SK-N-SH treated with all-trans-retinoic acid at 6 μM for 48 hours (cell line): ENCODE results near the gene EMILIN2.
"Not testable (repeated sequence)": the region's sequence is repeated elsewhere in the genome, so short reads cannot be mapped to it uniquely, and the experiment has no call there.

Experiments
- ATAC-seq: fragments of 200-7000 bp; cut with Tn5 transposase; 3 replicates; pipeline ENCODE4 v1.9.1; 2020; ENCODE audit warnings: mild to moderate bottlenecking, moderate library complexity
- ARNTL ChIP-seq: fragments of 450-650 bp; formaldehyde crosslinking; IDR thresholded peaks from 2 replicates; pipeline ENCODE4 v1.5.0; 2020; ENCODE audit warnings: low read depth, mild to moderate bottlenecking, moderate library complexity, borderline replicate concordance
- BACH2 ChIP-seq: fragments of 250-450 bp; sonication (Bioruptor Pico); IDR thresholded peaks from 2 replicates; pipeline ENCODE4 v1.9.0; 2021; ENCODE audit warnings: mild to moderate bottlenecking, borderline replicate concordance
- CSDC2 ChIP-seq: fragments of 250-450 bp; sonication (Bioruptor Pico); IDR thresholded peaks from 2 replicates; pipeline ENCODE4 v1.5.0; 2020; ENCODE audit warnings: mild to moderate bottlenecking, moderate library complexity
- ESRRG ChIP-seq: fragments of 250-450 bp; sonication (Bioruptor Pico); IDR thresholded peaks from 2 replicates; pipeline ENCODE4 v1.6.1; 2021; ENCODE audit warnings: mild to moderate bottlenecking
- GLIS3 ChIP-seq: fragments of 250-450 bp; sonication (Bioruptor Pico); IDR thresholded peaks from 2 replicates; pipeline ENCODE4 v1.5.0; 2020; ENCODE audit warnings: mild to moderate bottlenecking, moderate library complexity
- ISL1 ChIP-seq: fragments of 250-450 bp; sonication (Bioruptor Pico); IDR thresholded peaks from 2 replicates; pipeline ENCODE4 v2.1.2; 2022; ENCODE audit warnings: mild to moderate bottlenecking, moderate library complexity
- OSR1 ChIP-seq: fragments of 250-450 bp; sonication (Bioruptor Pico); IDR thresholded peaks from 2 replicates; pipeline ENCODE4 v1.8.0; 2022; ENCODE audit warnings: moderate library complexity, mild to moderate bottlenecking, inconsistent platforms
- PPARA ChIP-seq: fragments of 250-450 bp; sonication (Bioruptor Pico); IDR thresholded peaks from 2 replicates; pipeline ENCODE4 v1.5.0; 2020; ENCODE audit warnings: mild to moderate bottlenecking, borderline replicate concordance
- RARB ChIP-seq: fragments of 250-450 bp; sonication (Bioruptor Pico); IDR thresholded peaks from 2 replicates; pipeline ENCODE4 v1.8.0; 2021; ENCODE audit warnings: mild to moderate bottlenecking, moderate library complexity
- SNAI2 ChIP-seq: fragments of 250-450 bp; sonication (Bioruptor Pico); IDR thresholded peaks from 2 replicates; pipeline ENCODE4 v1.5.0; 2020; ENCODE audit warnings: mild to moderate bottlenecking, moderate library complexity
- TCF4 ChIP-seq: fragments of 250-450 bp; sonication (Bioruptor Pico); IDR thresholded peaks from 2 replicates; pipeline ENCODE4 v1.8.0; 2021; ENCODE audit warnings: mild to moderate bottlenecking, moderate library complexity, borderline replicate concordance
- TOX ChIP-seq: fragments of 250-450 bp; sonication (Bioruptor Pico); IDR thresholded peaks from 2 replicates; pipeline ENCODE4 v1.8.0; 2021; ENCODE audit warnings: mild to moderate bottlenecking, moderate library complexity, borderline replicate concordance
- ZFP3 ChIP-seq: fragments of 250-450 bp; sonication (Bioruptor Pico); IDR thresholded peaks from 2 replicates; pipeline ENCODE4 v1.5.0; 2020; ENCODE audit warnings: mild to moderate bottlenecking, moderate library complexity
- ZFP30 ChIP-seq: fragments of 450-650 bp; formaldehyde crosslinking; IDR thresholded peaks from 2 replicates; pipeline ENCODE4 v1.5.0; 2022; ENCODE audit warnings: mild to moderate bottlenecking, moderate library complexity
- ZNF565 ChIP-seq: fragments of 450-650 bp; formaldehyde crosslinking; conservative IDR thresholded peaks from 2 replicates; pipeline ENCODE4 v1.5.0; 2020; ENCODE audit warnings: low read depth, mild to moderate bottlenecking, moderate library complexity
- ZNF70 ChIP-seq: fragments of 450-650 bp; formaldehyde crosslinking; IDR thresholded peaks from 2 replicates; pipeline ENCODE4 v1.5.0; 2020; ENCODE audit warnings: mild to moderate bottlenecking, moderate library complexity
- ZNF8 ChIP-seq: fragments of 450-650 bp; formaldehyde crosslinking; IDR thresholded peaks from 2 replicates; pipeline ENCODE4 v1.5.0; 2020; ENCODE audit warnings: mild to moderate bottlenecking, moderate library complexity
- TF ChIP-seq, protein P1 (sequence below): fragments of 250-450 bp; sonication (Bioruptor Pico); IDR thresholded peaks from 2 replicates; pipeline ENCODE4 v1.5.1; 2021; ENCODE audit warnings: mild to moderate bottlenecking, moderate library complexity
- TF ChIP-seq, protein P2 (sequence below): fragments of 250-450 bp; sonication (Bioruptor Pico); IDR thresholded peaks from 2 replicates; pipeline ENCODE4 v1.5.1; 2020; ENCODE audit warnings: low read depth, mild to moderate bottlenecking, moderate library complexity
- TF ChIP-seq, protein P3 (sequence below): fragments of 250-450 bp; sonication (Bioruptor Pico); IDR thresholded peaks from 2 replicates; pipeline ENCODE4 v1.5.0; 2020; ENCODE audit warnings: mild to moderate bottlenecking, moderate library complexity
- TF ChIP-seq, protein P4 (sequence below): fragments of 250-450 bp; sonication (Bioruptor Pico); IDR thresholded peaks from 2 replicates; pipeline ENCODE4 v1.8.0; 2020; ENCODE audit warnings: mild to moderate bottlenecking, moderate library complexity, borderline replicate concordance
- TF ChIP-seq, protein P5 (sequence below): fragments of 250-450 bp; sonication (Bioruptor Pico); IDR thresholded peaks from 2 replicates; pipeline ENCODE4 v1.8.0; 2021; ENCODE audit warnings: low read depth, mild to moderate bottlenecking, moderate library complexity, borderline replicate concordance

The EMILIN2 gene

DNA sequence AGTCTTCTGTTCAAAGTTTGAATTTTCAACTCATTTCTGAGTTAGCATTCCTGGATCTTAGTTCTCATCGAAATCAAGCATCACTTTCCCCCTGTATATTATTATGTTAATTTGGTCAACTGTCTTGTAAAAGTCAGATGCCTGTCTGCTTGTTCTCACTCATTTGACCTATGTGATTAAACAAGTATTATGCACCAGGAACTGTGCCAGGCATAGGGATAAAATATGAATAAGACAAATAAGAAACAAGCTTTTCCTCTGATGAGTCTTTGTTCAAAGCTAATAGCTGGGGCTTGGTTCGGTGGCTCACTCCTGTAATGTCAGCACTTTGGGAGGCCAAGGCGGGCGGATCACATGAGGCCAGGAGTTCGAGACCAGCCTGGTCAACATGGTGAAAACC is 19.7 kb upstream of the EMILIN2 start (continued):
- TF ChIP-seq ZFP3 (CRISPR knock-in tag) (no peak), ZNF565 (no peak), BACH2 (CRISPR knock-in tag) (no peak), SNAI2 (CRISPR knock-in tag) (no peak), ZNF70 (CRISPR knock-in tag) (no peak), TCF4 (no peak), OSR1 (CRISPR knock-in tag) (no peak), PPARA (CRISPR knock-in tag) (no peak)
- TF ChIP-seq, protein P1, sequence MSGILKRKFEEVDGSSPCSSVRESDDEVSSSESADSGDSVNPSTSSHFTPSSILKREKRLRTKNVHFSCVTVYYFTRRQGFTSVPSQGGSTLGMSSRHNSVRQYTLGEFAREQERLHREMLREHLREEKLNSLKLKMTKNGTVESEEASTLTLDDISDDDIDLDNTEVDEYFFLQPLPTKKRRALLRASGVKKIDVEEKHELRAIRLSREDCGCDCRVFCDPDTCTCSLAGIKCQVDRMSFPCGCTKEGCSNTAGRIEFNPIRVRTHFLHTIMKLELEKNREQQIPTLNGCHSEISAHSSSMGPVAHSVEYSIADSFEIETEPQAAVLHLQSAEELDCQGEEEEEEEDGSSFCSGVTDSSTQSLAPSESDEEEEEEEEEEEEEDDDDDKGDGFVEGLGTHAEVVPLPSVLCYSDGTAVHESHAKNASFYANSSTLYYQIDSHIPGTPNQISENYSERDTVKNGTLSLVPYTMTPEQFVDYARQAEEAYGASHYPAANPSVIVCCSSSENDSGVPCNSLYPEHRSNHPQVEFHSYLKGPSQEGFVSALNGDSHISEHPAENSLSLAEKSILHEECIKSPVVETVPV (CRISPR knock-in tag) = no peak

DNA sequence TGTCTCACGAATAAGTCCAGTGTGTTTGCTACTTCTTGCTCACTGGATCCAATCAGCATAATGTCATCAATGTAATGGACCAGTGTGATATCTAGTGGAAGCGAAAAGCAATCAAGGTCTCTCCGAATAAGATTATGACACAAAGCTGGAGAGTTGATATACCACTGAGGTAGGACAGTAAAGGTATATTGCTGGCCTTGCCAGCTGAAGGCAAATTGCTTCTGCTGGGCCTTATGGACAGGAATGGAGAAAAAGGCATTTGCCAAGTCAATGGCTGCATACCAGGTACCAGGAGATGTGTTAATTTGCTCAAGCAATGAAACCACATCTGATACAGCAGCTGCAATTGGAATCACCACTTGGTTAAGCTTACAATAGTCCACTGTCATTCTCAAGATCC is 10.7 kb upstream of the EMILIN2 start:
- not testable (repeated sequence) for ATAC-seq

DNA sequence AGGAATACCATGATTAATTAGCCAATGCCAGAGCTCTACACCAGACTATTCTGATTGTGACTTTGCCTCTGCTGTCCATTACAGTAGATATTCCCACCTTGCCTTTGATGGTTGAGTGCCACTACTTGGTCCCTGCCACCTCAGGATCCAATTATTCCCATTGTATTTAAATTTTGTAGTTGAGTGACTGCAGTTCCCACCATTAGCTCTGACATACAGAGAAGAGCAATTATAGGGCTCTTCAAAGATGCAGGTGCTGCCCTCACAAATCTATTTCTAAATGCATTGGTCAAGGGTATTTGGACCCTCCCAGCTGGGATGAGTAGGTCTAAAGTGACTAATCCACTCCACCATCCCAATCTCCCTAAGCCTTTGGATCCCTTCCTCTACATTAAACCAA is 9.5 kb upstream of the EMILIN2 start:
- not testable (repeated sequence) for ATAC-seq

DNA sequence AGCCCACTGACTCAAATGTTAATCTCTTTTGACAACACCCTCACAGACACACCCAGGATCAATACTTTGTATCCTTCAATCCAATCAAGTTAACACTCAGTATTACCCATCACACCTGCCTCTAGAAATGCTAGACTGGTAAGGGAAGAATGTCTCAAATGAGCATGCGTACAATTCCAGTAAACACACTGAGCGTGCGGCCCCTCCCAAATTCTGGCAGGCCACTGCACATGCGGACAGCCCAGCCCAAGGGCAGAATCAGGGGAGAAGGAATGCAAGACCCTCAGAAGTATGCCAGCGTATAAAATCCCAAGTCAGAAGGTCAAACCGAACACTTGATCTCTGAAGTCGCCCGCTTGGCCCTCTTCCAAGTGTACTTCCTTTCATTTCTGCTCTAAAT is 7.6 kb upstream of the EMILIN2 start:
- ATAC-seq = no peak
- TF ChIP-seq RARB (CRISPR knock-in tag) = no peak
- TF ChIP-seq, protein P2, sequence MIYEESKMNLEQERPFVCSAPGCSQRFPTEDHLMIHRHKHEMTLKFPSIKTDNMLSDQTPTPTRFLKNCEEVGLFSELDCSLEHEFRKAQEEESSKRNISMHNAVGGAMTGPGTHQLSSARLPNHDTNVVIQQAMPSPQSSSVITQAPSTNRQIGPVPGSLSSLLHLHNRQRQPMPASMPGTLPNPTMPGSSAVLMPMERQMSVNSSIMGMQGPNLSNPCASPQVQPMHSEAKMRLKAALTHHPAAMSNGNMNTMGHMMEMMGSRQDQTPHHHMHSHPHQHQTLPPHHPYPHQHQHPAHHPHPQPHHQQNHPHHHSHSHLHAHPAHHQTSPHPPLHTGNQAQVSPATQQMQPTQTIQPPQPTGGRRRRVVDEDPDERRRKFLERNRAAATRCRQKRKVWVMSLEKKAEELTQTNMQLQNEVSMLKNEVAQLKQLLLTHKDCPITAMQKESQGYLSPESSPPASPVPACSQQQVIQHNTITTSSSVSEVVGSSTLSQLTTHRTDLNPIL (CRISPR knock-in tag) = no peak
- no peak for TF ChIP-seq TOX (CRISPR knock-in tag)
- TF ChIP-seq BACH2 (CRISPR knock-in tag) = no peak
- TF ChIP-seq, protein P3, sequence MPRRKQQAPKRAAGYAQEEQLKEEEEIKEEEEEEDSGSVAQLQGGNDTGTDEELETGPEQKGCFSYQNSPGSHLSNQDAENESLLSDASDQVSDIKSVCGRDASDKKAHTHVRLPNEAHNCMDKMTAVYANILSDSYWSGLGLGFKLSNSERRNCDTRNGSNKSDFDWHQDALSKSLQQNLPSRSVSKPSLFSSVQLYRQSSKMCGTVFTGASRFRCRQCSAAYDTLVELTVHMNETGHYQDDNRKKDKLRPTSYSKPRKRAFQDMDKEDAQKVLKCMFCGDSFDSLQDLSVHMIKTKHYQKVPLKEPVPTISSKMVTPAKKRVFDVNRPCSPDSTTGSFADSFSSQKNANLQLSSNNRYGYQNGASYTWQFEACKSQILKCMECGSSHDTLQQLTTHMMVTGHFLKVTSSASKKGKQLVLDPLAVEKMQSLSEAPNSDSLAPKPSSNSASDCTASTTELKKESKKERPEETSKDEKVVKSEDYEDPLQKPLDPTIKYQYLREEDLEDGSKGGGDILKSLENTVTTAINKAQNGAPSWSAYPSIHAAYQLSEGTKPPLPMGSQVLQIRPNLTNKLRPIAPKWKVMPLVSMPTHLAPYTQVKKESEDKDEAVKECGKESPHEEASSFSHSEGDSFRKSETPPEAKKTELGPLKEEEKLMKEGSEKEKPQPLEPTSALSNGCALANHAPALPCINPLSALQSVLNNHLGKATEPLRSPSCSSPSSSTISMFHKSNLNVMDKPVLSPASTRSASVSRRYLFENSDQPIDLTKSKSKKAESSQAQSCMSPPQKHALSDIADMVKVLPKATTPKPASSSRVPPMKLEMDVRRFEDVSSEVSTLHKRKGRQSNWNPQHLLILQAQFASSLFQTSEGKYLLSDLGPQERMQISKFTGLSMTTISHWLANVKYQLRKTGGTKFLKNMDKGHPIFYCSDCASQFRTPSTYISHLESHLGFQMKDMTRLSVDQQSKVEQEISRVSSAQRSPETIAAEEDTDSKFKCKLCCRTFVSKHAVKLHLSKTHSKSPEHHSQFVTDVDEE = no peak
- no peak for TF ChIP-seq ZNF565
- no peak for TF ChIP-seq CSDC2 (CRISPR knock-in tag)
- no peak for TF ChIP-seq ARNTL (CRISPR knock-in tag)
- TF ChIP-seq ISL1 (CRISPR knock-in tag) = no peak
- TF ChIP-seq ZFP30 = no peak
- TF ChIP-seq ZNF70 (CRISPR knock-in tag) = no peak
- TF ChIP-seq ZNF8 = no peak
- TF ChIP-seq, protein P4, sequence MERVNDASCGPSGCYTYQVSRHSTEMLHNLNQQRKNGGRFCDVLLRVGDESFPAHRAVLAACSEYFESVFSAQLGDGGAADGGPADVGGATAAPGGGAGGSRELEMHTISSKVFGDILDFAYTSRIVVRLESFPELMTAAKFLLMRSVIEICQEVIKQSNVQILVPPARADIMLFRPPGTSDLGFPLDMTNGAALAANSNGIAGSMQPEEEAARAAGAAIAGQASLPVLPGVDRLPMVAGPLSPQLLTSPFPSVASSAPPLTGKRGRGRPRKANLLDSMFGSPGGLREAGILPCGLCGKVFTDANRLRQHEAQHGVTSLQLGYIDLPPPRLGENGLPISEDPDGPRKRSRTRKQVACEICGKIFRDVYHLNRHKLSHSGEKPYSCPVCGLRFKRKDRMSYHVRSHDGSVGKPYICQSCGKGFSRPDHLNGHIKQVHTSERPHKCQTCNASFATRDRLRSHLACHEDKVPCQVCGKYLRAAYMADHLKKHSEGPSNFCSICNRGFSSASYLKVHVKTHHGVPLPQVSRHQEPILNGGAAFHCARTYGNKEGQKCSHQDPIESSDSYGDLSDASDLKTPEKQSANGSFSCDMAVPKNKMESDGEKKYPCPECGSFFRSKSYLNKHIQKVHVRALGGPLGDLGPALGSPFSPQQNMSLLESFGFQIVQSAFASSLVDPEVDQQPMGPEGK = no peak
- TF ChIP-seq ESRRG (CRISPR knock-in tag) = no peak
- no peak for TF ChIP-seq OSR1 (CRISPR knock-in tag)
- no peak for TF ChIP-seq GLIS3 (CRISPR knock-in tag)

DNA sequence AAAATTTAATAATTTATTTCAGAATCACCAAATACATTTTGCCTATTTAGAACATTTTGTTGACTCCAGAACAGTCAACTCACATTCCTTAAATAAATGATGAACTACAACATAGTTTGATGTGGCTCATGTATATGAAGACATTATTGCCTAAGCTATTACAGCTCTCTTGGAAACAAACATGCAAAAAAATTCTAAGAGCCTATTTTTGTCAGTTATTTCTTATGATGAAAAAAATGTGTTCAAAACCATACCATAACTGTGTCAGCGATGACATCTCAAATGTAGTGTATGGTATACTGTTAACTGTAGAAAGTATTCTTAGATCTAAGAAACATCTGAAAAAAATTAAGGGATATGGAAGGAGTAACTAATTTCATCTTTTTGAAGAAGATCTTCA is 6.3 kb upstream of the EMILIN2 start:
- no peak for ATAC-seq
- no peak for TF ChIP-seq ZFP3 (CRISPR knock-in tag)
- TF ChIP-seq, protein P1 (CRISPR knock-in tag) = no peak
- no peak for TF ChIP-seq RARB (CRISPR knock-in tag)
- TF ChIP-seq, protein P5, sequence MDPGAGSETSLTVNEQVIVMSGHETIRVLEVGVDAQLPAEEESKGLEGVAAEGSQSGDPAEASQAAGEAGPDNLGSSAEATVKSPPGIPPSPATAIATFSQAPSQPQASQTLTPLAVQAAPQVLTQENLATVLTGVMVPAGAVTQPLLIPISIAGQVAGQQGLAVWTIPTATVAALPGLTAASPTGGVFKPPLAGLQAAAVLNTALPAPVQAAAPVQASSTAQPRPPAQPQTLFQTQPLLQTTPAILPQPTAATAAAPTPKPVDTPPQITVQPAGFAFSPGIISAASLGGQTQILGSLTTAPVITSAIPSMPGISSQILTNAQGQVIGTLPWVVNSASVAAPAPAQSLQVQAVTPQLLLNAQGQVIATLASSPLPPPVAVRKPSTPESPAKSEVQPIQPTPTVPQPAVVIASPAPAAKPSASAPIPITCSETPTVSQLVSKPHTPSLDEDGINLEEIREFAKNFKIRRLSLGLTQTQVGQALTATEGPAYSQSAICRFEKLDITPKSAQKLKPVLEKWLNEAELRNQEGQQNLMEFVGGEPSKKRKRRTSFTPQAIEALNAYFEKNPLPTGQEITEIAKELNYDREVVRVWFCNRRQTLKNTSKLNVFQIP = no peak
- no peak for TF ChIP-seq ZFP30
- no peak for TF ChIP-seq OSR1 (CRISPR knock-in tag)
- TF ChIP-seq, protein P2 (CRISPR knock-in tag) = no peak
- no peak for TF ChIP-seq ZNF70 (CRISPR knock-in tag)
- TF ChIP-seq TCF4 = no peak
- TF ChIP-seq SNAI2 (CRISPR knock-in tag) = no peak
- no peak for TF ChIP-seq ARNTL (CRISPR knock-in tag)
- no peak for TF ChIP-seq BACH2 (CRISPR knock-in tag)
